Liver (tissue), 9 donors: ENCODE data around the gene RASSF1. TPM values are rescaled to one million over a fixed set of nuclear protein-coding genes. Genes with fewer than 3 reads are reported as not detected.

Experiments used
- DNase-seq: peaks from one replicate; pipeline ENCODE4 v3.0.0-alpha.2; 2017; ENCODE audit warnings: low spot score
- H3K27ac ChIP-seq, 2 donors: one replicate each; pipeline ENCODE4 v1.7.0; 2013; ENCODE audit warnings: inconsistent platforms in 2 of 2, low read length in 2 of 2, control low read depth in 1 of 2, low read depth in 1 of 2, mild to moderate bottlenecking in 1 of 2
- H3K27me3 ChIP-seq, 4 donors: one replicate each; pipeline versions ENCODE4 v1.6.1 to v1.7.0; 2013; ENCODE audit warnings: low read length in 3 of 4, inconsistent platforms in 1 of 4, mild to moderate bottlenecking in 1 of 4, moderate library complexity in 1 of 4; ENCODE audit not compliant: control insufficient read depth in 4 of 4, insufficient read depth in 4 of 4
- H3K36me3 ChIP-seq, 4 donors: one replicate each; pipeline versions ENCODE4 v1.6.1 to v1.7.0; 2013; ENCODE audit warnings: low read length in 3 of 4, mild to moderate bottlenecking in 3 of 4, low read depth in 1 of 4, moderate library complexity in 1 of 4; ENCODE audit not compliant: control insufficient read depth in 4 of 4, insufficient read depth in 3 of 4
- H3K4me1 ChIP-seq, 4 donors: one replicate each; pipeline versions ENCODE4 v1.6.1 to v1.7.0; 2013; ENCODE audit warnings: low read length in 3 of 4, mild to moderate bottlenecking in 3 of 4, moderate library complexity in 1 of 4; ENCODE audit not compliant: control insufficient read depth in 4 of 4, insufficient read depth in 4 of 4
- H3K4me3 ChIP-seq, 3 donors: one replicate each; pipeline versions ENCODE4 v1.6.1 to v1.7.0; 2013; ENCODE audit warnings: low read length in 3 of 3, control low read depth in 1 of 3, low read depth in 1 of 3, mild to moderate bottlenecking in 1 of 3
- H3K9ac ChIP-seq, 2 donors: one replicate each; pipeline ENCODE4 v1.7.0; 2013; ENCODE audit warnings: low read length in 2 of 2, mild to moderate bottlenecking in 2 of 2, moderate library complexity in 2 of 2, control low read depth in 1 of 2, low read depth in 1 of 2
- H3K9me3 ChIP-seq, 4 donors: one replicate each; pipeline versions ENCODE4 v1.6.1 to v1.7.0; 2013; ENCODE audit warnings: low read length in 3 of 4; ENCODE audit not compliant: control insufficient read depth in 4 of 4
- EGR1 ChIP-seq, 2 donors: IDR thresholded peaks; 2 replicates each; pipeline ENCODE4 v1.6.1; 2016 to 2018; ENCODE audit warnings: antibody characterized with exemption in 2 of 2, low read depth in 2 of 2
- FOXA1 ChIP-seq: IDR thresholded peaks from 2 replicates; pipeline ENCODE4 v1.6.1; 2016; ENCODE audit warnings: antibody characterized with exemption
- FOXA2 ChIP-seq: IDR thresholded peaks from 2 replicates; pipeline ENCODE4 v1.6.1; 2016; ENCODE audit warnings: antibody characterized with exemption
- GABPA ChIP-seq, 2 donors: IDR thresholded peaks in 1 of 2; conservative IDR thresholded peaks in 1 of 2; 2 replicates each; pipeline ENCODE4 v1.6.1; 2016; ENCODE audit warnings: antibody characterized with exemption in 2 of 2, mild to moderate bottlenecking in 1 of 2, moderate library complexity in 1 of 2
- HNF4A ChIP-seq, 2 donors: conservative IDR thresholded peaks; 2 replicates each; pipeline ENCODE4 v1.6.1; 2016; ENCODE audit warnings: antibody characterized with exemption in 2 of 2, mild to moderate bottlenecking in 2 of 2
- HNF4G ChIP-seq: IDR thresholded peaks from 2 replicates; pipeline ENCODE4 v1.6.1; 2016; ENCODE audit warnings: antibody characterized with exemption
- JUND ChIP-seq, 2 donors: IDR thresholded peaks; 2 replicates each; pipeline ENCODE4 v1.6.1; 2016; ENCODE audit warnings: antibody characterized with exemption in 2 of 2
- MAX ChIP-seq: IDR thresholded peaks from 2 replicates; pipeline ENCODE4 v1.6.1; 2016; ENCODE audit warnings: antibody characterized with exemption
- NR2F2 ChIP-seq: IDR thresholded peaks from 2 replicates; pipeline ENCODE4 v1.6.1; 2016; ENCODE audit warnings: antibody characterized with exemption
- RAD21 ChIP-seq, 2 donors: IDR thresholded peaks; 2 replicates each; pipeline ENCODE4 v1.6.1; 2016; ENCODE audit warnings: antibody characterized with exemption in 2 of 2, mild to moderate bottlenecking in 2 of 2
- REST ChIP-seq: IDR thresholded peaks from 2 replicates; pipeline ENCODE4 v1.6.1; 2016; ENCODE audit warnings: antibody characterized with exemption, mild to moderate bottlenecking
- RXRA ChIP-seq, 2 donors: IDR thresholded peaks; 2 replicates each; pipeline ENCODE4 v1.6.1; 2017 to 2018; ENCODE audit warnings: antibody characterized with exemption in 2 of 2, mild to moderate bottlenecking in 1 of 2
- TAF1 ChIP-seq: conservative IDR thresholded peaks from 2 replicates; pipeline ENCODE4 v1.6.1; 2016; ENCODE audit warnings: antibody characterized with exemption, mild to moderate bottlenecking
- YY1 ChIP-seq: IDR thresholded peaks from 2 replicates; pipeline ENCODE4 v1.6.1; 2016; ENCODE audit warnings: antibody characterized with exemption, mild to moderate bottlenecking
- whole genome bisulfite sequencing: extraction: QIAGEN DNeasy Blood & Tissue Kit; methylation state at CpG from one replicate; pipeline ENCODE4 v1.1.7; 2013; 5-methylcytosine and 5-hydroxymethylcytosine counted together
- polyA plus RNA-seq, 2 donors: library from polyadenylated mRNA; stranded (reverse) in 1 of 2; unstranded in 1 of 2; fragments of 200-250 nt in 1 of 2; fragments of >200 nt in 1 of 2; fragmentation: Nextera tagmentation in 1 of 2; extraction: Ambion mirVana in 1 of 2; gene quantifications; one replicate each; pipeline versions ENCODE4 v1.2.1 to v1.2.3, GENCODE V29; 2013 to 2015
- total RNA-seq, 2 donors: library from RNA; depleted of rRNA; stranded (reverse); fragments of >200 nt; gene quantifications; one replicate each; pipeline ENCODE4 v1.2.3, GENCODE V29; 2014
- TF ChIP-seq, protein P1 (sequence below): IDR thresholded peaks from 2 replicates; pipeline ENCODE4 v1.6.1; 2016; ENCODE audit warnings: antibody characterized with exemption
- TF ChIP-seq, protein P2 (sequence below): fragments of 150-350 bp; IDR thresholded peaks from 2 replicates; pipeline ENCODE4 v1.5.1; 2017; ENCODE audit warnings: improper control_type of control experiment, low read depth, low read length; ENCODE audit not compliant: missing input control
- TF ChIP-seq, protein P3 (sequence below): IDR thresholded peaks from 2 replicates; pipeline ENCODE4 v1.6.1; 2016; ENCODE audit warnings: antibody characterized with exemption
- donor health status: healthy.
- donor health status: healthy.
- donor health status: healthy.
- donor health status: healthy.
- donor health status: healthy.

The RASSF1 gene
- total and polyA plus RNA-seq, 4 donors: 6.5 to 13.2 (median 11.2) TPM

DNA sequence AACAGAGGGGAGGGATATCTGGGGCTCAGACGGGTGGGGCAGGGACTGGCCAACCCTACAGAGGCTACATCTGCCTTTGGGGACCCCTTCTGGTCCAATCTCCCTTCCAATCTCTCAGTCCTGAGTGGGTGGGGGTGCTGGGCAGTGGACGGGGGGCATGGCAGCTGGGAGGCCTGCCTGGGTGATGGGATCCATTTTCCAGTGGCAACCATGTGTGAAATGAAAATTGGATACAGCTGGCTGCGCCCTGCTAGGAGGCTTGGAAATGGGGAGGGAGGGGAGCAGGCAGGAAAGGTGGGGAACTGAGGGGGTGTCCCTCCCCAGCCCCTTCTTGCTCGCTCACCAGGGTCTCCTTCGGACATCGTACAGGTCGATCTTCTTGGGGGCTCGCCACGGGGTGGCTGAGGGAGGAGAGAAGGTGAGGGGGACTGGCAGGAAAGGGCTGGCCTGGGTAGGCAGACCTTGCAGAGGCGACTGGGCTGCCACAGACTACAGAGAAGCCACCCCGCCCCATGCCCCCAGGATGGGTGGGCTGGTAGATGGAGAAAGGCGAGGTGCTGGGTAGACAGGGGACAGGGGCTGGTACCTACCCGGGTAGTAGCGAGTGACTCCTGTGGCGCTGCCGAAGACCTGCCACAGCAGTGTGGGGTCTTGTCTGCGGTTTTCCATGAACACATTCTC, 39.9 kb upstream of the RASSF1 start:
- Histone ChIP-seq H3K27ac (no peak overlapping the region), H3K4me3 (no peak overlapping the region), H3K9me3 (no peaks in the 10 kb centered on the region), H3K27me3 (no peaks in the 10 kb centered on the region), H3K36me3 (no peaks in the 10 kb centered on the region), H3K9ac (no peak overlapping the region), H3K4me1 (no peaks in the 10 kb centered on the region)
- DNase-seq: no peak
- WGBS: 91% methylated on average over 17 of the region's 17 CpGs
- no peak for TF ChIP-seq HNF4G
- TF ChIP-seq NR2F2: no peak
- no peak for TF ChIP-seq TAF1
- TF ChIP-seq RAD21 (IDR thresholded peaks at IDR 0.05): no peak
- no peak for TF ChIP-seq GABPA (IDR thresholded peaks at IDR 0.05 in 1 of 2, conservative IDR thresholded peaks at IDR 0.05 in 1 of 2)

- Histone ChIP-seq H3K4me1 (no peaks in the 10 kb centered on the region), H3K36me3 (no peaks in the 10 kb centered on the region), H3K27ac (no peak overlapping the region), H3K4me3 (no peak overlapping the region), H3K27me3 (no peaks in the 10 kb centered on the region), H3K9me3 (no peaks in the 10 kb centered on the region), H3K9ac (no peak overlapping the region)
- no peak for DNase-seq
- WGBS: 89% methylated on average over 17 of the region's 17 CpGs
- no peak for TF ChIP-seq HNF4G
- no peak for TF ChIP-seq RXRA (IDR thresholded peaks at IDR 0.05)
- TF ChIP-seq, protein P1, sequence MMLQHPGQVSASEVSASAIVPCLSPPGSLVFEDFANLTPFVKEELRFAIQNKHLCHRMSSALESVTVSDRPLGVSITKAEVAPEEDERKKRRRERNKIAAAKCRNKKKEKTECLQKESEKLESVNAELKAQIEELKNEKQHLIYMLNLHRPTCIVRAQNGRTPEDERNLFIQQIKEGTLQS: no peak
- no peak for TF ChIP-seq RAD21 (IDR thresholded peaks at IDR 0.05)
- no peak for TF ChIP-seq EGR1 (IDR thresholded peaks at IDR 0.05; ENCODE audit: low read depth in 2 of 2)
- TF ChIP-seq NR2F2: no peak
- TF ChIP-seq, protein P2, sequence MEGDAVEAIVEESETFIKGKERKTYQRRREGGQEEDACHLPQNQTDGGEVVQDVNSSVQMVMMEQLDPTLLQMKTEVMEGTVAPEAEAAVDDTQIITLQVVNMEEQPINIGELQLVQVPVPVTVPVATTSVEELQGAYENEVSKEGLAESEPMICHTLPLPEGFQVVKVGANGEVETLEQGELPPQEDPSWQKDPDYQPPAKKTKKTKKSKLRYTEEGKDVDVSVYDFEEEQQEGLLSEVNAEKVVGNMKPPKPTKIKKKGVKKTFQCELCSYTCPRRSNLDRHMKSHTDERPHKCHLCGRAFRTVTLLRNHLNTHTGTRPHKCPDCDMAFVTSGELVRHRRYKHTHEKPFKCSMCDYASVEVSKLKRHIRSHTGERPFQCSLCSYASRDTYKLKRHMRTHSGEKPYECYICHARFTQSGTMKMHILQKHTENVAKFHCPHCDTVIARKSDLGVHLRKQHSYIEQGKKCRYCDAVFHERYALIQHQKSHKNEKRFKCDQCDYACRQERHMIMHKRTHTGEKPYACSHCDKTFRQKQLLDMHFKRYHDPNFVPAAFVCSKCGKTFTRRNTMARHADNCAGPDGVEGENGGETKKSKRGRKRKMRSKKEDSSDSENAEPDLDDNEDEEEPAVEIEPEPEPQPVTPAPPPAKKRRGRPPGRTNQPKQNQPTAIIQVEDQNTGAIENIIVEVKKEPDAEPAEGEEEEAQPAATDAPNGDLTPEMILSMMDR: no peak
- no peak for TF ChIP-seq HNF4A (conservative IDR thresholded peaks at IDR 0.05)
- no peak for TF ChIP-seq MAX
- no peak for TF ChIP-seq FOXA1
- no peak for TF ChIP-seq FOXA2
- no peak for TF ChIP-seq GABPA (IDR thresholded peaks at IDR 0.05 in 1 of 2, conservative IDR thresholded peaks at IDR 0.05 in 1 of 2)
Observed at GRCh38 chr3:50378757-50379156, 38.1 kb upstream of the RASSF1 start.

DNA sequence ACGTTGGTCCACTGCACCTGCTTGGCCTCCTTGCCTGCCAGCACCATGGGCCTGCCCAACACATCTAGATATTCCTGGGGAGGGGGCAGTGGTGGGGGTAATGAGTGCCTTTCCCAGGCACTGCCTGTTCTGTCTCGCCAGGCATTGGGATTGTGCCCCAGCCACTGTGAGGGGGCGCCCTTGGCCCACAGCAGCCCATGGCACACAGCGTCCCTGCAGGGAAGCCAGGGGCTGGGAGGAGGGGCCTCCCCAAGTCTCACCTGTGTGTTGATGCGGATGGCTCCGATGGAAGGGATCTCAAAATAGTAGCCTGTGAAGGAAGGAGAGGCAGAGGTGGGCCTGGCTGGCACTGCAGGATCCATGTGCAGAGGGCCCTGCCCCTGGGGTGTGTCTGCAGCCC, 37.4 kb upstream of the RASSF1 start:
- no peaks in the 10 kb centered on the region for H3K36me3 ChIP-seq
- 85% methylated on average over 6 of the region's 6 CpGs for WGBS
- no peaks in the 10 kb centered on the region for H3K27me3 ChIP-seq
- no peak overlapping the region for H3K9ac ChIP-seq
- no peak overlapping the region for H3K4me3 ChIP-seq
- no peak overlapping the region for H3K27ac ChIP-seq
- no peaks in the 10 kb centered on the region for H3K9me3 ChIP-seq
- H3K4me1 ChIP-seq: no peaks in the 10 kb centered on the region
- no peak for DNase-seq
- TF ChIP-seq JUND (IDR thresholded peaks at IDR 0.05) (no peak), GABPA (IDR thresholded peaks at IDR 0.05 in 1 of 2, conservative IDR thresholded peaks at IDR 0.05 in 1 of 2) (no peak), HNF4G (no peak), YY1 (no peak), RAD21 (IDR thresholded peaks at IDR 0.05) (no peak), NR2F2 (no peak), REST (no peak)
- TF ChIP-seq, protein P3, sequence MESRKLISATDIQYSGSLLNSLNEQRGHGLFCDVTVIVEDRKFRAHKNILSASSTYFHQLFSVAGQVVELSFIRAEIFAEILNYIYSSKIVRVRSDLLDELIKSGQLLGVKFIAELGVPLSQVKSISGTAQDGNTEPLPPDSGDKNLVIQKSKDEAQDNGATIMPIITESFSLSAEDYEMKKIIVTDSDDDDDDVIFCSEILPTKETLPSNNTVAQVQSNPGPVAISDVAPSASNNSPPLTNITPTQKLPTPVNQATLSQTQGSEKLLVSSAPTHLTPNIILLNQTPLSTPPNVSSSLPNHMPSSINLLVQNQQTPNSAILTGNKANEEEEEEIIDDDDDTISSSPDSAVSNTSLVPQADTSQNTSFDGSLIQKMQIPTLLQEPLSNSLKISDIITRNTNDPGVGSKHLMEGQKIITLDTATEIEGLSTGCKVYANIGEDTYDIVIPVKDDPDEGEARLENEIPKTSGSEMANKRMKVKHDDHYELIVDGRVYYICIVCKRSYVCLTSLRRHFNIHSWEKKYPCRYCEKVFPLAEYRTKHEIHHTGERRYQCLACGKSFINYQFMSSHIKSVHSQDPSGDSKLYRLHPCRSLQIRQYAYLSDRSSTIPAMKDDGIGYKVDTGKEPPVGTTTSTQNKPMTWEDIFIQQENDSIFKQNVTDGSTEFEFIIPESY: no peak
- TF ChIP-seq, protein P1: no peak
